ENCODE measurements around the gene STX18. TPM values are rescaled to one million over a fixed set of nuclear protein-coding genes. Genes with fewer than 3 reads are reported as not detected.

The STX18 gene
- total and polyA plus RNA-seq, 2 of the 13 experiments (the other 11 are each of a cell fraction or from before 2014, with no cell fraction given), result 23.9 to 37.1 TPM

DNA sequence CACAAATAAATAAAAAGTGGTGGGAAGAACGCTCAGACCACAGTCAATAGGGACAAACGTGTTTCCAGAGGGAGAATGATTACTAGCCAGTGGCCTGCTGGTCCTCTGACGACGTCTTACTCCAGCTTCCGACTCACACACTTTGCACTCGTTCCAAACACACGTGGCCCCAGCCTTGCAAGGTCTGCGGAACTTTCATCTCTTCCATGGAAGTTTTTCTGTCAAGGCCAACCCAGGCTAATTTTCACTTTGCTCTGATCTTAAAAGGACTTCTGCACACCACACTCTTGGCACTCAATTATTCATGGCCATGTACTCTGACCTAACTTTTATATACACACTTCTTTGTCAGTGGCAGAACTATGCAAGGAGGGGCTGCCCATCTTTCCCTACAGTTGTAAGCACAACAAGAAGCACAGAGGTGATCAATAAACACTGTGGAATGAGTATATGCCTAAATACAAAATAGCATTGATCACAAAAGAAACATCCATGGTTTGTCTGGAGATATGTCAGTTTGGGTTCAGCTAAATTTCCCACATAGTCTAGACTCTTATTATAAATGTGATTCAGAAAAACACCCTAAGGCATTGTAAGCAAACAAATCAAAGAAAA, 69.4 kb downstream of the STX18 start (continued):
- TF ChIP-seq SRF (IDR thresholded peaks at IDR 0.05; ENCODE audit: low read depth, low read length) (no peak), KDM5B (CRISPR knock-in tag; IDR thresholded peaks at IDR 0.05; ENCODE audit: borderline replicate concordance) (no peak), HOXA5 (CRISPR knock-in tag; IDR thresholded peaks at IDR 0.05) (no peak), JARID2 (CRISPR knock-in tag; IDR thresholded peaks at IDR 0.05; ENCODE audit: insufficient replicate concordance) (no peak), ZNF850 (CRISPR knock-in tag; conservative IDR thresholded peaks at IDR 0.05) (no peak), ZNF343 (CRISPR knock-in tag; IDR thresholded peaks at IDR 0.05) (no peak), SSRP1 (CRISPR knock-in tag; IDR thresholded peaks at IDR 0.05) (no peak), ZNF720 (CRISPR knock-in tag; IDR thresholded peaks at IDR 0.05) (no peak), NFYB (CRISPR knock-in tag; IDR thresholded peaks at IDR 0.05) (no peak), NFIB (CRISPR knock-in tag; IDR thresholded peaks at IDR 0.05; ENCODE audit: borderline replicate concordance) (no peak), RFX1 (IDR thresholded peaks at IDR 0.05) (no peak), YEATS2 (CRISPR knock-in tag; IDR thresholded peaks at IDR 0.05; ENCODE audit: borderline replicate concordance) (no peak), THAP11 (CRISPR knock-in tag; IDR thresholded peaks at IDR 0.05) (no peak; the same call in 1 of the 2 replicates), JUN (CRISPR knock-in tag; IDR thresholded peaks at IDR 0.05) (no peak), REL (CRISPR knock-in tag; conservative IDR thresholded peaks at IDR 0.05) (no peak), ZNF782 (CRISPR knock-in tag; IDR thresholded peaks at IDR 0.05; ENCODE audit: borderline replicate concordance) (no peak), MXI1 (IDR thresholded peaks at IDR 0.05; ENCODE audit: borderline replicate concordance, low read depth, low read length) (peak; percentile 42; the same call in 1 of the 3 replicates), TBX3 (IDR thresholded peaks at IDR 0.05; ENCODE audit: borderline replicate concordance) (peak; percentile 70; the same call in 1 of the 2 replicates)
- TF ChIP-seq, protein P1, sequence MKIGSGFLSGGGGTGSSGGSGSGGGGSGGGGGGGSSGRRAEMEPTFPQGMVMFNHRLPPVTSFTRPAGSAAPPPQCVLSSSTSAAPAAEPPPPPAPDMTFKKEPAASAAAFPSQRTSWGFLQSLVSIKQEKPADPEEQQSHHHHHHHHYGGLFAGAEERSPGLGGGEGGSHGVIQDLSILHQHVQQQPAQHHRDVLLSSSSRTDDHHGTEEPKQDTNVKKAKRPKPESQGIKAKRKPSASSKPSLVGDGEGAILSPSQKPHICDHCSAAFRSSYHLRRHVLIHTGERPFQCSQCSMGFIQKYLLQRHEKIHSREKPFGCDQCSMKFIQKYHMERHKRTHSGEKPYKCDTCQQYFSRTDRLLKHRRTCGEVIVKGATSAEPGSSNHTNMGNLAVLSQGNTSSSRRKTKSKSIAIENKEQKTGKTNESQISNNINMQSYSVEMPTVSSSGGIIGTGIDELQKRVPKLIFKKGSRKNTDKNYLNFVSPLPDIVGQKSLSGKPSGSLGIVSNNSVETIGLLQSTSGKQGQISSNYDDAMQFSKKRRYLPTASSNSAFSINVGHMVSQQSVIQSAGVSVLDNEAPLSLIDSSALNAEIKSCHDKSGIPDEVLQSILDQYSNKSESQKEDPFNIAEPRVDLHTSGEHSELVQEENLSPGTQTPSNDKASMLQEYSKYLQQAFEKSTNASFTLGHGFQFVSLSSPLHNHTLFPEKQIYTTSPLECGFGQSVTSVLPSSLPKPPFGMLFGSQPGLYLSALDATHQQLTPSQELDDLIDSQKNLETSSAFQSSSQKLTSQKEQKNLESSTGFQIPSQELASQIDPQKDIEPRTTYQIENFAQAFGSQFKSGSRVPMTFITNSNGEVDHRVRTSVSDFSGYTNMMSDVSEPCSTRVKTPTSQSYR (CRISPR knock-in tag; IDR thresholded peaks at IDR 0.05; ENCODE audit: borderline replicate concordance), result no peak
- TF ChIP-seq, protein P2, sequence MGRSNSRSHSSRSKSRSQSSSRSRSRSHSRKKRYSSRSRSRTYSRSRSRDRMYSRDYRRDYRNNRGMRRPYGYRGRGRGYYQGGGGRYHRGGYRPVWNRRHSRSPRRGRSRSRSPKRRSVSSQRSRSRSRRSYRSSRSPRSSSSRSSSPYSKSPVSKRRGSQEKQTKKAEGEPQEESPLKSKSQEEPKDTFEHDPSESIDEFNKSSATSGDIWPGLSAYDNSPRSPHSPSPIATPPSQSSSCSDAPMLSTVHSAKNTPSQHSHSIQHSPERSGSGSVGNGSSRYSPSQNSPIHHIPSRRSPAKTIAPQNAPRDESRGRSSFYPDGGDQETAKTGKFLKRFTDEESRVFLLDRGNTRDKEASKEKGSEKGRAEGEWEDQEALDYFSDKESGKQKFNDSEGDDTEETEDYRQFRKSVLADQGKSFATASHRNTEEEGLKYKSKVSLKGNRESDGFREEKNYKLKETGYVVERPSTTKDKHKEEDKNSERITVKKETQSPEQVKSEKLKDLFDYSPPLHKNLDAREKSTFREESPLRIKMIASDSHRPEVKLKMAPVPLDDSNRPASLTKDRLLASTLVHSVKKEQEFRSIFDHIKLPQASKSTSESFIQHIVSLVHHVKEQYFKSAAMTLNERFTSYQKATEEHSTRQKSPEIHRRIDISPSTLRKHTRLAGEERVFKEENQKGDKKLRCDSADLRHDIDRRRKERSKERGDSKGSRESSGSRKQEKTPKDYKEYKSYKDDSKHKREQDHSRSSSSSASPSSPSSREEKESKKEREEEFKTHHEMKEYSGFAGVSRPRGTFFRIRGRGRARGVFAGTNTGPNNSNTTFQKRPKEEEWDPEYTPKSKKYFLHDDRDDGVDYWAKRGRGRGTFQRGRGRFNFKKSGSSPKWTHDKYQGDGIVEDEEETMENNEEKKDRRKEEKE (IDR thresholded peaks at IDR 0.05), result no peak
- TF ChIP-seq, protein P3, sequence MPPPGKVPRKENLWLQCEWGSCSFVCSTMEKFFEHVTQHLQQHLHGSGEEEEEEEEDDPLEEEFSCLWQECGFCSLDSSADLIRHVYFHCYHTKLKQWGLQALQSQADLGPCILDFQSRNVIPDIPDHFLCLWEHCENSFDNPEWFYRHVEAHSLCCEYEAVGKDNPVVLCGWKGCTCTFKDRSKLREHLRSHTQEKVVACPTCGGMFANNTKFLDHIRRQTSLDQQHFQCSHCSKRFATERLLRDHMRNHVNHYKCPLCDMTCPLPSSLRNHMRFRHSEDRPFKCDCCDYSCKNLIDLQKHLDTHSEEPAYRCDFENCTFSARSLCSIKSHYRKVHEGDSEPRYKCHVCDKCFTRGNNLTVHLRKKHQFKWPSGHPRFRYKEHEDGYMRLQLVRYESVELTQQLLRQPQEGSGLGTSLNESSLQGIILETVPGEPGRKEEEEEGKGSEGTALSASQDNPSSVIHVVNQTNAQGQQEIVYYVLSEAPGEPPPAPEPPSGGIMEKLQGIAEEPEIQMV (CRISPR knock-in tag; IDR thresholded peaks at IDR 0.05; ENCODE audit: low read depth), result no peak
- TF ChIP-seq, protein P4, sequence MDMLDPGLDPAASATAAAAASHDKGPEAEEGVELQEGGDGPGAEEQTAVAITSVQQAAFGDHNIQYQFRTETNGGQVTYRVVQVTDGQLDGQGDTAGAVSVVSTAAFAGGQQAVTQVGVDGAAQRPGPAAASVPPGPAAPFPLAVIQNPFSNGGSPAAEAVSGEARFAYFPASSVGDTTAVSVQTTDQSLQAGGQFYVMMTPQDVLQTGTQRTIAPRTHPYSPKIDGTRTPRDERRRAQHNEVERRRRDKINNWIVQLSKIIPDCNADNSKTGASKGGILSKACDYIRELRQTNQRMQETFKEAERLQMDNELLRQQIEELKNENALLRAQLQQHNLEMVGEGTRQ (IDR thresholded peaks at IDR 0.05; ENCODE audit: low read depth, low read length), result no peak
- TF ChIP-seq, protein P4 (CRISPR knock-in tag; IDR thresholded peaks at IDR 0.05; ENCODE audit: borderline replicate concordance), result no peak

All from HepG2 (cell line).